Prostate gland (tissue), 2 donors: ENCODE data around the gene CTNNAL1.

Experiments
- CTCF ChIP-seq, 4 experiments: fragments of 200-600 bp in 2 of 4; fragments of 450-650 bp in 2 of 4; sonication (generic) in 2 of 4; IDR thresholded peaks; 1 replicate in 3 of 4; 2 replicates in 1 of 4; pipeline ENCODE4 v1.5.1; 2016 to 2019; ENCODE audit warnings: antibody characterized with exemption in 4 of 4, mild to moderate bottlenecking in 2 of 4, moderate library complexity in 2 of 4
- POLR2A ChIP-seq: fragments of 450-650 bp; IDR thresholded peaks from one replicate; pipeline ENCODE4 v1.6.1; 2016; ENCODE audit warnings: antibody characterized with exemption, mild to moderate bottlenecking
- POLR2AphosphoS5 ChIP-seq: sonication (generic); formaldehyde crosslinking; IDR thresholded peaks from one replicate; pipeline ENCODE4 v1.6.1; 2017; ENCODE audit warnings: antibody characterized with exemption

- no peak for TF ChIP-seq POLR2A
- TF ChIP-seq CTCF (IDR thresholded peaks at IDR 0.05) = no peak
- no peak for TF ChIP-seq POLR2AphosphoS5
Measured at GRCh38 chr9:108991479-108991878, 21.8 kb downstream of the CTNNAL1 start.
